ENCODE results near the gene NF2. TPM values are rescaled to one million over a fixed set of nuclear protein-coding genes. Genes with fewer than 3 reads are reported as not detected.

The NF2 gene
- total RNA-seq, 1 donor from 2014 or later: 29.2 TPM

- Histone ChIP-seq H3K9ac (ENCODE audit: low read depth in 1 of 3, low read length in 3 of 3) (no peak overlapping the region), H3K27ac (ENCODE audit: low read depth, low read length) (no peak overlapping the region), H3K36me3 (ENCODE audit: control insufficient read depth in 3 of 3, insufficient read depth in 3 of 3, low read length in 3 of 3) (peaks cover 67 to 78% (median 68%) of the 10 kb centered on the region in 3 donors), H3K4me1 (ENCODE audit: control insufficient read depth in 3 of 3, insufficient read depth in 3 of 3, low read length in 3 of 3) (no peaks in the 10 kb centered on the region), H3K9me3 (ENCODE audit: control insufficient read depth in 3 of 3, low read length in 3 of 3) (no peaks in the 10 kb centered on the region), H3K4me3 (ENCODE audit: low read length in 3 of 3) (no peak overlapping the region), H3K27me3 (ENCODE audit: control insufficient read depth in 3 of 3, insufficient read depth in 3 of 3, low read length in 3 of 3) (no peaks in the 10 kb centered on the region)
Observed at GRCh38 chr22:29679316-29679715, 75.9 kb downstream of the NF2 start.

- Histone ChIP-seq H3K9me3 (ENCODE audit: control insufficient read depth in 3 of 3, low read length in 3 of 3) (no peaks in the 10 kb centered on the region), H3K27me3 (ENCODE audit: control insufficient read depth in 3 of 3, insufficient read depth in 3 of 3, low read length in 3 of 3) (no peaks in the 10 kb centered on the region), H3K4me3 (ENCODE audit: low read length in 3 of 3) (no peak overlapping the region), H3K36me3 (ENCODE audit: control insufficient read depth in 3 of 3, insufficient read depth in 3 of 3, low read length in 3 of 3) (peaks cover 44 to 57% (median 47%) of the 10 kb centered on the region in 3 donors), H3K27ac (ENCODE audit: low read depth, low read length) (no peak overlapping the region), H3K4me1 (ENCODE audit: control insufficient read depth in 3 of 3, insufficient read depth in 3 of 3, low read length in 3 of 3) (no peaks in the 10 kb centered on the region), H3K9ac (ENCODE audit: low read depth in 1 of 3, low read length in 3 of 3) (no peak overlapping the region)
Observed at GRCh38 chr22:29683536-29683935, 80.1 kb downstream of the NF2 start.

- Histone ChIP-seq H3K9ac (ENCODE audit: low read depth in 1 of 3, low read length in 3 of 3) (no peak overlapping the region), H3K36me3 (ENCODE audit: control insufficient read depth in 3 of 3, insufficient read depth in 3 of 3, low read length in 3 of 3) (peaks cover 37 to 50% (median 40%) of the 10 kb centered on the region in 3 donors), H3K4me1 (ENCODE audit: control insufficient read depth in 3 of 3, insufficient read depth in 3 of 3, low read length in 3 of 3) (no peaks in the 10 kb centered on the region), H3K27me3 (ENCODE audit: control insufficient read depth in 3 of 3, insufficient read depth in 3 of 3, low read length in 3 of 3) (no peaks in the 10 kb centered on the region), H3K4me3 (ENCODE audit: low read length in 3 of 3) (no peak overlapping the region), H3K9me3 (ENCODE audit: control insufficient read depth in 3 of 3, low read length in 3 of 3) (no peaks in the 10 kb centered on the region), H3K27ac (ENCODE audit: low read depth, low read length) (no peak overlapping the region)
Observed at GRCh38 chr22:29684244-29684643, 80.8 kb downstream of the NF2 start.

- Histone ChIP-seq H3K4me1 (ENCODE audit: control insufficient read depth in 3 of 3, insufficient read depth in 3 of 3, low read length in 3 of 3) (peaks cover 13 to 17% (median 15%) of the 10 kb centered on the region in 3 donors), H3K9me3 (ENCODE audit: control insufficient read depth in 3 of 3, low read length in 3 of 3) (no peaks in the 10 kb centered on the region), H3K4me3 (ENCODE audit: low read length in 3 of 3) (no peak overlapping the region), H3K27ac (ENCODE audit: low read depth, low read length) (no peak overlapping the region), H3K9ac (ENCODE audit: low read depth in 1 of 3, low read length in 3 of 3) (no peak overlapping the region), H3K27me3 (ENCODE audit: control insufficient read depth in 3 of 3, insufficient read depth in 3 of 3, low read length in 3 of 3) (no peaks in the 10 kb centered on the region), H3K36me3 (ENCODE audit: control insufficient read depth in 3 of 3, insufficient read depth in 3 of 3, low read length in 3 of 3) (peaks cover 19 to 21% (median 20%) of the 10 kb centered on the region in 3 donors)
Observed at GRCh38 chr22:29689206-29689879, 85.9 kb downstream of the NF2 start.

GRCh38 chr22:29689880-29690213 lies 86.4 kb downstream of the NF2 start:
- no peaks in the 10 kb centered on the region for H3K27me3 ChIP-seq (ENCODE audit: control insufficient read depth in 3 of 3, insufficient read depth in 3 of 3, low read length in 3 of 3)
- no peak overlapping the region for H3K4me3 ChIP-seq (ENCODE audit: low read length in 3 of 3)
- H3K27ac ChIP-seq (ENCODE audit: low read depth, low read length): no peak overlapping the region
- peaks cover 13 to 17% (median 15%) of the 10 kb centered on the region in 3 donors for H3K4me1 ChIP-seq (ENCODE audit: control insufficient read depth in 3 of 3, insufficient read depth in 3 of 3, low read length in 3 of 3)
- no peak overlapping the region for H3K9ac ChIP-seq (ENCODE audit: low read depth in 1 of 3, low read length in 3 of 3)
- peaks cover 18 to 20% (median 18%) of the 10 kb centered on the region in 3 donors for H3K36me3 ChIP-seq (ENCODE audit: control insufficient read depth in 3 of 3, insufficient read depth in 3 of 3, low read length in 3 of 3)
- no peaks in the 10 kb centered on the region for H3K9me3 ChIP-seq (ENCODE audit: control insufficient read depth in 3 of 3, low read length in 3 of 3)

GRCh38 chr22:29690476-29690875 lies 87.0 kb downstream of the NF2 start:
- Histone ChIP-seq H3K9ac (ENCODE audit: low read depth in 1 of 3, low read length in 3 of 3) (no peak overlapping the region), H3K27ac (ENCODE audit: low read depth, low read length) (no peak overlapping the region), H3K27me3 (ENCODE audit: control insufficient read depth in 3 of 3, insufficient read depth in 3 of 3, low read length in 3 of 3) (no peaks in the 10 kb centered on the region), H3K9me3 (ENCODE audit: control insufficient read depth in 3 of 3, low read length in 3 of 3) (no peaks in the 10 kb centered on the region), H3K4me3 (ENCODE audit: low read length in 3 of 3) (no peak overlapping the region), H3K36me3 (ENCODE audit: control insufficient read depth in 3 of 3, insufficient read depth in 3 of 3, low read length in 3 of 3) (peaks cover 16 to 21% (median 19%) of the 10 kb centered on the region in 3 donors), H3K4me1 (ENCODE audit: control insufficient read depth in 3 of 3, insufficient read depth in 3 of 3, low read length in 3 of 3) (peaks cover 15 to 20% (median 18%) of the 10 kb centered on the region in 3 donors)

- no peak overlapping the region for H3K9ac ChIP-seq (ENCODE audit: low read depth in 1 of 3, low read length in 3 of 3)
Observed at GRCh38 chr22:29691636-29692326, 88.3 kb downstream of the NF2 start.

GRCh38 chr22:29692327-29692640 lies 88.9 kb downstream of the NF2 start:
- Histone ChIP-seq H3K27ac (ENCODE audit: low read depth, low read length) (no peak overlapping the region), H3K9ac (ENCODE audit: low read depth in 1 of 3, low read length in 3 of 3) (no peak overlapping the region), H3K4me1 (ENCODE audit: control insufficient read depth in 3 of 3, insufficient read depth in 3 of 3, low read length in 3 of 3) (peaks cover 15 to 23% (median 19%) of the 10 kb centered on the region in 3 donors), H3K27me3 (ENCODE audit: control insufficient read depth in 3 of 3, insufficient read depth in 3 of 3, low read length in 3 of 3) (no peaks in the 10 kb centered on the region), H3K36me3 (ENCODE audit: control insufficient read depth in 3 of 3, insufficient read depth in 3 of 3, low read length in 3 of 3) (peaks cover 7 to 16% (median 15%) of the 10 kb centered on the region in 3 donors), H3K9me3 (ENCODE audit: control insufficient read depth in 3 of 3, low read length in 3 of 3) (no peaks in the 10 kb centered on the region), H3K4me3 (ENCODE audit: low read length in 3 of 3) (no peak overlapping the region)

More at GRCh38 chr22:29691636-29692326, 88.3 kb downstream of the NF2 start:
- Histone ChIP-seq H3K9me3 (ENCODE audit: control insufficient read depth in 3 of 3, low read length in 3 of 3) (no peaks in the 10 kb centered on the region), H3K4me1 (ENCODE audit: control insufficient read depth in 3 of 3, insufficient read depth in 3 of 3, low read length in 3 of 3) (peaks cover 15 to 23% (median 19%) of the 10 kb centered on the region in 3 donors), H3K4me3 (ENCODE audit: low read length in 3 of 3) (no peak overlapping the region), H3K36me3 (ENCODE audit: control insufficient read depth in 3 of 3, insufficient read depth in 3 of 3, low read length in 3 of 3) (peaks cover 11 to 20% (median 18%) of the 10 kb centered on the region in 3 donors), H3K27me3 (ENCODE audit: control insufficient read depth in 3 of 3, insufficient read depth in 3 of 3, low read length in 3 of 3) (no peaks in the 10 kb centered on the region), H3K27ac (ENCODE audit: low read depth, low read length) (no peak overlapping the region)

GRCh38 chr22:29693161-29693560 lies 89.7 kb downstream of the NF2 start:
- H3K9me3 ChIP-seq (ENCODE audit: control insufficient read depth in 3 of 3, low read length in 3 of 3): no peaks in the 10 kb centered on the region
- H3K27me3 ChIP-seq (ENCODE audit: control insufficient read depth in 3 of 3, insufficient read depth in 3 of 3, low read length in 3 of 3): no peaks in the 10 kb centered on the region
- H3K4me3 ChIP-seq (ENCODE audit: low read length in 3 of 3): no peak overlapping the region
- no peak overlapping the region for H3K27ac ChIP-seq (ENCODE audit: low read depth, low read length)
- peaks cover 5 to 15% (median 13%) of the 10 kb centered on the region in 3 donors for H3K36me3 ChIP-seq (ENCODE audit: control insufficient read depth in 3 of 3, insufficient read depth in 3 of 3, low read length in 3 of 3)
- H3K4me1 ChIP-seq (ENCODE audit: control insufficient read depth in 3 of 3, insufficient read depth in 3 of 3, low read length in 3 of 3): peaks cover 15 to 23% (median 19%) of the 10 kb centered on the region in 3 donors
- no peak overlapping the region for H3K9ac ChIP-seq (ENCODE audit: low read depth in 1 of 3, low read length in 3 of 3)

GRCh38 chr22:29693671-29694070 lies 90.2 kb downstream of the NF2 start:
- Histone ChIP-seq H3K4me3 (ENCODE audit: low read length in 3 of 3) (no peak overlapping the region), H3K4me1 (ENCODE audit: control insufficient read depth in 3 of 3, insufficient read depth in 3 of 3, low read length in 3 of 3) (peaks cover 15 to 23% (median 19%) of the 10 kb centered on the region in 3 donors), H3K27ac (ENCODE audit: low read depth, low read length) (no peak overlapping the region), H3K9ac (ENCODE audit: low read depth in 1 of 3, low read length in 3 of 3) (no peak overlapping the region), H3K36me3 (ENCODE audit: control insufficient read depth in 3 of 3, insufficient read depth in 3 of 3, low read length in 3 of 3) (peaks cover 5 to 15% (median 11%) of the 10 kb centered on the region in 3 donors), H3K27me3 (ENCODE audit: control insufficient read depth in 3 of 3, insufficient read depth in 3 of 3, low read length in 3 of 3) (no peaks in the 10 kb centered on the region), H3K9me3 (ENCODE audit: control insufficient read depth in 3 of 3, low read length in 3 of 3) (no peaks in the 10 kb centered on the region)
